Measurements from ENCODE around the gene C6orf136.

The C6orf136 gene

GRCh38 chr6:30687659-30688431 is 40.9 kb downstream of the C6orf136 start:
- DNase-seq: no peak

GRCh38 chr6:30688569-30688968 is 41.6 kb downstream of the C6orf136 start:
- DNase-seq: no peak

GRCh38 chr6:30689022-30689865 is 42.3 kb downstream of the C6orf136 start:
- no peak for DNase-seq

- DNase-seq: no peak
These were observed 43.1 kb downstream of the C6orf136 start for GRCh38 chr6:30689985-30690384.

GRCh38 chr6:30690403-30691207 is 43.7 kb downstream of the C6orf136 start, which contains the start of gene NRM:
NRM (minus strand) TSS chr6:30690984; CDS start chr6:30690974, 10 bp downstream.
- DNase-seq: peak; percentile 69

GRCh38 chr6:30691208-30691847 is 44.4 kb downstream of the C6orf136 start:
- no peak for DNase-seq

- DNase-seq: no peak
These were observed 49.5 kb downstream of the C6orf136 start for GRCh38 chr6:30696432-30696831.

GRCh38 chr6:30700340-30700739 is 53.4 kb downstream of the C6orf136 start:
- no peak for DNase-seq
